ENCODE results near the gene PLBD2.
"Not testable (repeated sequence)": the region's sequence is repeated elsewhere in the genome, so short reads cannot be mapped to it uniquely, and the experiment has no call there.

PLBD2 gene

DNA sequence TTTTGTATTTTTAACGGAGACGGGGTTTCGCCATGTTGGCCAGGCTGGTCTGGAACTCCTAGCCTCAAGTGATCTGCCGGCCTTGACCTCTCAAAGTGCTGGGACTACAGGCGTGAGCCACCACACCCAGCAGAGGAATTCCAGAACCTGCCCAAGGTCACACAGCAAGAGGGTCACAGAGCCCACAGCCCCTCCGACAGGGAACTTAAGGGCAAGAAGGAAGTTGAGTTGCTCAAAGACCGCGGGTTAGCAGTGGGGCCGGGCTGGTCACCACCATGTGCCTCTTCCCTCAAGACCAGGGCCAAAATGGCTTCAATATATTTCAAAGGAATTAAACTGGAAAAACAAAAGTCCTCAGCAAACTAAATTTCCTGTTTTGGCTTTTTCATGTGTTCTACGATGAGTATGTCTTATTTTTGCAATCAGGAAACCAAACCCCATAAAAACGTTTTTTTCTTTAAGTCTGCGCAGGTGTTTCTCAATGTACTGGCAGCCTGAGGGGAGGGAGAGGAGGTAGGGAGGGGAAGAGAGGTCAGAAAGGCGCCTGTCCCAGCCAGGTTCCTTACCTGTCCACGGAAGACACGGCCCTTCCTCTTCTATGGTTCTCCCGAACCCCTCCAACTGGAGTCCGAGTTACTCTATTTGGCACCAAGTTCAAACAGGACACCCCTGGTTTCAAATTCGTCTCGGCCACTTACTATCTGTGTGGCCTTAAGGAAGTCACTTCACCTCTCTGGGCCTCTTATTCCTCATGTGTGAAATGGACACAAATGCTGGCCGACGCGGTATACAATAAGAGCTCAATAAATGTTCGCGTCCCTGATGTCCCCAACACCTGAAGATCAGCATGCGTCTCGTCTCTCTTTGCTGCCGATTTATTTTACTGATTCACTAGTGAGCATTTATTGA is 24.3 kb upstream of the PLBD2 start:
- DNase-seq (ENCODE audit: low read depth) = no peak

DNA sequence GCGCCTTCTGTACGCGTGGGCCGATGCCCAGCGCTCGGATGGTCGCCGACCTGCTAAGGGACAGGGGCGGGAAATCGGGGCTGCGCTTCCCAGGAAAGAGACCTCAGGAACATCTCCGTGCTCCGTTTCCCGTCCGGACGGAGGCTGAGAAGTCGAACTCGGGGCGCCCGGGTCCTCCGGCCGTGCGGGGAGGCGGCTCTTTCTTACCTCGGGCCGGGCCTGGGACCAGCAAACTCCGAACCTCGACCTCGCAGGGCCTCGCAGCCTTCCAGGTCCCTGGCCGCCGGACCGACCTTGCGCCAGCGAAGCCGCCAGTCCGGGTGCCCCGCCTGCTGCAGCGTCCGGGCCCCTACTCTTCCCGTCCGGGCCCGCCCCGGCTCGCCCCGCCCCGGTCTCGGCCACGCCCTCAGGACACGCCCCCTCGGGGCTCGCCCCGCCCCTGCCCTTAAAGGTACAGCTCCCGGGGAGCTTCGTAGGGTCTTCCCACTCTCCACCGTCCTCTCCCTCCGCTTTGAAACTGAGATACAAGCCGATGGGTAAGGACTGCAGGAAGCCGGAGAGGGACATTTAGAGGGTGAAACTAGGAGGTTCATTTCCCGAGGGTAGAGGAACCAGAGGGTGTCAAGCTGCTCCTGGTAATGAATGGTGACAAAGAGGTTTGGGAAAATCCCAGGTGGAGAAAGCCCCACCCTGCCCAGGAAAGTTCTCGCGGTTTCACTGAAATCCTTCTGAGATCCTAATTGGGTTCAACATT is 23.4 kb upstream of the PLBD2 start, which contains the start of gene SLC8B1:
Gene SLC8B1, minus strand, starts transcription at position 324 of the 754 bp plus-strand sequence. CDS start 2,231 bp downstream, outside the sequence.
- DNase-seq (ENCODE audit: low read depth) = no peak

DNA sequence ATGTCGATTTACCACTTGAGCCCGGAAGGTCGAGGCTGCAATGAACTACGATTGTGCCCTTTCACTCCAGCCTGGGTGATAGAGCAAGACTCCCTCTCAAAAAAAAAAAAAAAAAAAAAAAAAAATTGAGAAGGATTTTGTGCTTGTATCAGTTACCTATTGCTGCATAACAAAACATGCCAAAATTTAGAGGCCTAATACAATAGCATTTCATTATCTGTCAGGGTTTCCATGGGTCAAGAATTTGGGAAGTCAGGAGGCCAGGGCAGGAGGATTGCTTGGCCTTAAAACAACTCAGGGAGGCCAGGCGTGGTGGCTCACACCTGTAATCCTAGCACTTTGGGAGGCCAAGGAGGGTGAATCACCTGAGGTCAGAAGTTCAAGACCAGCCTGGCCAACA is 18.8 kb upstream of the PLBD2 start:
- DNase-seq (ENCODE audit: low read depth) = no peak

DNA sequence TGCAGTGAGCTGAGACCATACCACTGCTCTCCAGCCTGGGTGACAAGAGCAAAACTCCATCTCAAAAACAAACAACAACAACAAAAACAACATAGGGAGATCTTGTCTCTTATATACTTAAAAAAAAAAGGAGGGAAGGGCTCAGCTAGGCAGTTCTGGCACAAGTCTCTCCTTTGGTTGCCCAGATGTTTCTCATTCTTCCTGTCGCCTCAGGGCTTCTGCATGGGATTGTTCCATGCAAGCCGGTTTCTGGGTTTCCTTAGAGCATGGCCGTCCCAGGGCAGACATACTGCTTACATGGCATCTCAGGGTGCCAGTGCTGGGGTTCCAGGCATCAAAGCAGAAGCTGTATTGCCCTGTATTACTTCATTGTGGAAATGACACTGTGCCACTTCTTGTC is 18.3 kb upstream of the PLBD2 start:
- DNase-seq (ENCODE audit: low read depth) = no peak

DNA sequence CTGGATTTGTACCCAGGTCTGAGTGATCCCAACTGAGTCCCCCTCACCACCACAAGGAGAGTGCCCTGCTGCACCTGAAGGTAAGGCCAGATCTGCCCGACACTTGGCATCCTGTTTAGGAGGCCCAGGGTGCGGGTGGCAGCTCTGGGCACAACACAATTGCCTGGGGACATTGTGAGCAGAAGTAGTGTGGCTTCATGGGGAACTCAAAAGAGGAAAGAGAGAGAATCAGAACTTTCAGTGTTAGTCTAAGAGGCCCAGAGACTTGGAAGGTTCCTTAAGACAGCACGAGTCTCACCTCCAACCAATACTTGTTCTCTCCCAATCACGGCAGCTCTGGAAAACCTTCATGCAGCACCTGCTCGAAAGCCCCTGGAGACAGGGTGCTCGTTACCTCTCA is 16.9 kb upstream of the PLBD2 start:
- DNase-seq (ENCODE audit: low read depth) = no peak

DNA sequence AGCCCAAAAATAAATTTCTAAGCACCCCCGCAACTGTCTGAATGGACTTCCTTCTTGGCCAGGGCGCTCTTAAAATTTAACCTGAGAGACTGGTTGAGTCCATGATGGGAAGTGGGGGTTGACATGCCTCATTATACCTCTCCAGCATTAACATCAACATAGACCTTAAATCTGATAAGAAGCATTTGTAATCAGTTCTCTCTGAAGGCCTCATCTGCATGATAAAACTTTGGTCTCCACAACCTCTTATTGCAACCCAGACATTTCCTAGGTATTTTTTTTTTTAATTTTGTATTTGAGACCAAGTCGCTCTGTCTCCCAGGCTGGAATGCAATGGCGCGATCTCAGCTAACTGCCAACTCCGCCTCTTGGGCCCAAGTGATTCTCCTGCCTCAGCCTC is 13.1 kb upstream of the PLBD2 start:
- DNase-seq (ENCODE audit: low read depth) = no peak

DNA sequence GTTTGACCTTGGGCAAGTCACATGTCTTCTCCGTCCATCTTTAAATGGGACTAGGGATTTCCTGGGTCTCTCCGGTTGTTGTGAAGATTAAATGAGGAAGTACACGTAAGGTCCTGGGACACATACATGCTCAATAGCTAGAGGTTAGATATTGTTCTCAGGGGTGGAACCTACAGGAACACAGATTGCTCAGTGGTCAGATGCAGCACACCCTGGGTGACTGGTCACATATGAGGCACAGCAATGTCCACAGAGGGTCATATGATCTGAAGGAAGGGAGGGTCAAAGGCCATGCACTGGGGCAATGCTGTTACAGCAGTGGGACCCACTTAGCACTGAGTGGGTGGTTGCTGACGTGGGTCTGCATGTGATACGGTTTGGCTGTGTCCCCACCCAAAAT is 12.0 kb upstream of the PLBD2 start:
- no peak for DNase-seq (ENCODE audit: low read depth)

DNA sequence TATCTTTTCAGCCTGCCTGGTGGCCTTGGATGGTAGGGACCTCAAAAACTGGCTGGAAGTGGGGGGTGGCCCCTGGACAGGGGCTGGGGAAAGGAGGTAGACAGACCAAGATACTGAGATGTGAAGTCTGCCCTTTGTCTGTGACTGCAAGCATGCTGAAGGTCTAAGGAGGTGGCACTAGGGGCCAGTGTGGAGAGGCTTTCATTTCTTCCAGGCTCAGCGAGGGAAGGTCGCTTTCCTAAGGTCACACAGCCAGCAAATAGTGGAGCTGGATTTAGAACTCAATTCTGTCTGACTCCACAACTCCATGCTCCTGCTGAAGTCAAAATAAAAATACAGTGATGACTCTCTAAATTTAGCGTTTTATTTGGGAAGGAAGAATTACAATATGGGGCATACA is 11.3 kb upstream of the PLBD2 start:
- DNase-seq (ENCODE audit: low read depth) = no peak

DNA sequence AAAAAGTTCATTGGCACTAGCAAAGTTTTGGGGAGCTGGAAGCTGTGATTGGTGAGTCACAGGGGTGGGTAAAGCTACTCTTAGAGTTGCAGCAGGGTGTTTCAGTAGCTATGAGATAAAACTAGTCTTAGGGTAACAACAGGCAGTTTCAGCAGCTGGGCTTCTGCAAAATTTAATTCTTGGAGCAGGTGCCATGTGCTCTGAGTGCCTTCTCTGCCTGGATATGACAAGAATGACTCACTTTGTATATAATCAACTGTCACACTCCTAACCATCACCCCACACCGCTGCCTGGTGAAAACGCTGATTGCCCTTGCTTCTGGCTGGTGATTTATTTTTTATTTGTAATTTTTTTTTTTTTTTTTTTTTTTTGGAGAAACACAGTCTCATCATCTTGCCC is 10.5 kb upstream of the PLBD2 start:
- DNase-seq (ENCODE audit: low read depth) = no peak

DNA sequence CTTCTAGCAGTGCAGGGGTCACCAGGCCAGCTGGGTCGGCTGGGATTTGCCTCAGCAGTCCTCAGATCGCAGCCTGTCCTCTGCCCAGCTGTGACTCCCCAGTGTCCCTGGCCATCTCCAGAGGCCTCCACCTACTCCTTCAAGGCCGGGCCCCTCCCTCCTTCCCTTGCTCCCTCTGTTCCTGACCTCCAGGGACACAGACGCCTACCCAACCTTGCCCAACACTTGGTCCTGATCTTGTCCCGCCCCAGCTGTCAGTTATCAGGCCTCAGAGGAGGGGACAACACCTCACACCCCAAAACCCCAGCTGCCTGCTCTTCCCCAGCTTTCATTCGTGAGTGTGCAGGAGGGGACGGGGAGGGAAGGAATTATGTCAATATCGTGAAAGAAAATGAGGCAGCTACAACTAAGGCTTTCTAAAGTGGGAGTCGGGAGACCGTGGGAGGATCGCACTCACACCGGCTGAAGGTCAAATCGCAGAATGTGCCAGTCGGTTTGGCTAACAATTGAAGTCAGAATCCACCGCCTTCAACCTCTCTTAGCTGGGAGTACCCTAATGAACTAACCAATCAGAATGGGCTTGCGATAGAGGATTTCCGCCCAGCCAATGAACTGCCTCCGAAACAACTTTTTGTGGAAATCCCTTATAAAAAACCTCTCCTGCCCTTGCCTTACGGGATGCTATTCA is 9.4 kb upstream of the PLBD2 start:
- DNase-seq (ENCODE audit: low read depth) = no peak

DNA sequence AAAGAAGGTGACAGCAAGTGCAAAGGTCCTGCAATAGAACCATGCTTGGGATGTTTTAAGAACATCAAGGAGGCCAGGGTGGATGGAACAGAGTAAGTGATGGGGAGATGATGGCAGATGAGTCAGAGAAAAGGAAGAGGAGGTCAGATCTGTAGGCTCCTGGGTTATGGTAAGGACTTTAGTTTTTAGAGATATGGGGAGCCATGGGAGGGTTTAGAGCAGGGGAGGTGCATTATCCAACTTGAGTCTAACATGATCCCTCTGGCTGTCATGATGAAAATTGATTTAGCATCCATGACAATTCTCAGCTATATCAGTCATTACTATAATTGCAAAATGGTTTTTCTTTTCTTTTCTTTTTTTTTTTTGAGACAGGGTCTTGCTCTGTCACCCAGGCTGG is 7.3 kb upstream of the PLBD2 start:
- DNase-seq (ENCODE audit: low read depth) = no peak

DNA sequence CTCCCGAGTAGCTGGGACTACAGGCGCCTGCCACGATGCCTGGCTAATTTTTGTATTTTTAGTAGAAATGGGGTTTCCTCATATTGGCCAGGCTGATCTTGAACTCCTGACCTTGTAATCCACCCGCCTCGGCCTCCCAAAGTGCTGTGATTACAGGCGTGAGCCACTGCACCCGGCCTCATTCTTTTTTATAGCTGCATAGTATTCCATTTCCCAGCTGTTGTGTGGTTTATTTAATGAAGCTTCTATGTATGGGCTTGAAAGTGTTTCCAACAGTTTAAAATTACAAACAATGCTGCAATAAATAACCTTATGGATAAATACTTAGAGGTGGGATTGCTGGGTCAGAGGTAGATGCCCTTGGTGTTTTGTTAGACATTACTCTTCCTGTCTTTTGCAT is 4.2 kb upstream of the PLBD2 start:
- not testable (repeated sequence) for DNase-seq (ENCODE audit: low read depth)

DNA sequence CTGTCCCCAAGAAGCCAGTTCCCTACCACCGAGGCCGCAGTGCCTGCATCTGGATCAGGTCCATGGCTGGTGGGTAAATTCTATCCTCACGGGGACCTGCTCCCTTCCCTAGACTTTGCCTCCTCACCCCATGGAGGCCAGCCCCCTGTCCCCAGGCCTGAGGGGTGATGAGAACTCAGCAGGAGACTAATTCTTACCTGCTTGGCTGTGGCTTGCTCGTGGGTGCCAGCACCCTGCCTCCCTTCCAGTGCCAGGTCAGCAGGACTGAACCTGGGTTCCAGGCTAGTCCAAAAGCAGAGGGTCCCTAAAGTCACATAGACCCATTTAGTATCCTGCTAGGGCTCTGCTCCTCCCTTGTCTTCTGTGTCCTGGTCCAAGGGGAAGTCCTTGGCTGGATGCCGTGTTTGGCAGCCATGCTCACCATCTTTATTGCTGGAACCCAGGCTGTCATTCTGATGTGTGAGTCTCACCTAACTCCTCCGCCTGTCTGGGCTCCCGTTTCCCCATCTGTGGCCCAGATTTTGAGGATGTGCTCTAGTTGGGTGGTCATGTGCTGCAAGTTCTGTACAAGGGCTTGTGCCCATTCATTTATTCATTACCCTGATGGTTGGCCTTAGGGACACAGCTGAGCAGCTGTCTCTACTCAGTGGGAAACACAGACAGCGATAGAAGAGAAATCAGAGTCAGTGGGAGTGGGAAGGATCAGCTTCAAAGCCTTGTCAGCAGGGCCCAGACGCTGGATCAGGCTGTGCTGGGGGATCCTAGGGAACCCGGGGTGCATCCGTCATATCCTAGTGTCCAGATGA is 949 bp downstream of the PLBD2 start:
- DNase-seq (ENCODE audit: low read depth) = no peak

DNA sequence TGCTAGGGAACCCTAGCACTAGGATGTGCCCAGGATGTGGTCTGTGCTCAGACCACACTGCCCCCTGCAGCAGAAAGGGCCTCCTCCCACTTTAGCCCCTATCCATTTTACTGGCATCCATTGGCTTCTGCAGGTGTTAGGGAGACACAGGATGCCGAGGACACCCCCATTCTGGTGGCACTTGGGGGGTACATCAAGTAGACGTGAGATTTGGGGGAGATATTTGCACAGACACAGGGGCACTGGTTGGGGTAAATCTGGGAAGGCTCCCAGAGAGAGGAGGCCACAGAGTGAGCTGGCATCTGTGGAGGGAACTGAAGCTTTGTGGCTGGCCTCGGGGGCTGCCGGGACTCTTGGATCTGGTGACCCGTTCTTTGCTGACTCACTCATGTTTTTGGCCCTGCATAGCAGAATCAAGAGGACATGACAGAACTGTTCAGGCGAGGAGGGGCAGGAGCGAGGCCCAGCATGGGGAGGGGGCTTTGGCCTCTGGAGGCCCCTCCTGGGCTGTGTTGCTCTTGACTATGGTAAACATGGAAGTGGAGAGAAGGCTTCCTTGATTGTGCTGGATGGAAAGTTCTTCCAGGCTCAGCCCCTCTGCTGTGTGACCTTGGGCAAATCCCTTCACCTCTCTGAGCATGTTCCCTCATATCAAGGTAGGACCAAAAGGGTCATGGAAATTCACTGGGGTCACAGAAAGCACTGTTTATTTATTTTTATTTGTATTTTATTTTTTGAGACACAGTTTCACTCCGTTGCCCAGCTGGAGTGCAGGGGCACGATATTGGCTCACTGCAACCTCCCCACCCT is 1.8 kb downstream of the PLBD2 start:
- no peak for DNase-seq (ENCODE audit: low read depth)

DNA sequence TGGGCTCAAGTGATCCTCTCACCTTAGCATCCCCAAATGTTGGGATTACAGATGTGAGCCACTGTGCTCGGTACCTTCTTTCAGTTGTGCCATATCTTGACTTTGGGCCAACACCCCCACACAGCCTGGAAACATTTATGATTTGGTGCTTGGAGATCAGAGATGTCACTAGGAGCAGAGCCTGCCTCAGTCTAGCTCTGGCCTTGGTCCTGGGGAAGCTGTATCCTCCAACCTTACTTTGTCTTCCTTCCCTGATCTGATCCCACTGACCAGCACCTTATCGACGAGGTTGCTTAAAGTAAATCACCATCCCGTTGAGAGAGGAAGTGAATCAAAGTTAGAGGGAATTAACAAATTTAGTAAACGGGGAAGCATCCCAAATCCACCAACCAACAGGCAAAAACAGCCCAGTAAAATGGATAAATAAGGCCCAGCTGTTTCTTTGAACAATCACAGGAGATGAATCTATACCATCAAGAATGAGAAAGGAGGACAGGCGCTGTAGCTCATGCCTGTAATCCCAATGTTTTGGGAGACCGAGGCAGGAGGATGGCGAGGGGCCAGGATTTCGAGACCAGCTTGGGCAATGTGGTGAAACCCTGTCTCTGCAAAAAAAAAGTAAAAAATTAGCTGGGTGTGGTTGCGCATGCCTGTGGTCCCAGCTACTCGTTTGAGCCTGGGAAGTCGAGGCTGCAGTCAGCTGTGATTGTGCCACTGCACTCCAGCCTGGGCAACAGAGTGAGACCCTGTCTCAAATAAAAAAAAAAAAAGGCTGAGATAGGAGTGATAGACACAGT is 3.4 kb downstream of the PLBD2 start:
- no peak for DNase-seq (ENCODE audit: low read depth)

DNA sequence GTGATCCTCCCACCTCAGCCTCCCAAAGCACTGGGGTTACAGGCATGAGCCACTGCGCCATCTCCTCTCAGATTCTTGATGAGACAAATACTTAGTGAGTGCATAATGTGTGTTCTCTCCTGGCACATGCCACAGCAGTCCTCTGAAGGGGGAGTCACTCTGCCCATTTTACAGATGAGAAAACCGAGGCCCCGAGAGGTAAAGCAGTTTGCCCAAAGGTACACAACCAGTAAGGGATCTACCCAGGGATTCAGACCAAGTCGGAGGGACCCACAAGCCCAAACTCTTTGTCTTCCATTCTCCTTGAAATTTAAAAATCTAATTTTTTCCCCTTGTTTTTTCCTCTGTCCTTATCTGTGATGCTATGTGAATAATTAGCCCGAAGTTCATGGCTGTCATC is 6.3 kb downstream of the PLBD2 start:
- DNase-seq (ENCODE audit: low read depth) = no peak

DNA sequence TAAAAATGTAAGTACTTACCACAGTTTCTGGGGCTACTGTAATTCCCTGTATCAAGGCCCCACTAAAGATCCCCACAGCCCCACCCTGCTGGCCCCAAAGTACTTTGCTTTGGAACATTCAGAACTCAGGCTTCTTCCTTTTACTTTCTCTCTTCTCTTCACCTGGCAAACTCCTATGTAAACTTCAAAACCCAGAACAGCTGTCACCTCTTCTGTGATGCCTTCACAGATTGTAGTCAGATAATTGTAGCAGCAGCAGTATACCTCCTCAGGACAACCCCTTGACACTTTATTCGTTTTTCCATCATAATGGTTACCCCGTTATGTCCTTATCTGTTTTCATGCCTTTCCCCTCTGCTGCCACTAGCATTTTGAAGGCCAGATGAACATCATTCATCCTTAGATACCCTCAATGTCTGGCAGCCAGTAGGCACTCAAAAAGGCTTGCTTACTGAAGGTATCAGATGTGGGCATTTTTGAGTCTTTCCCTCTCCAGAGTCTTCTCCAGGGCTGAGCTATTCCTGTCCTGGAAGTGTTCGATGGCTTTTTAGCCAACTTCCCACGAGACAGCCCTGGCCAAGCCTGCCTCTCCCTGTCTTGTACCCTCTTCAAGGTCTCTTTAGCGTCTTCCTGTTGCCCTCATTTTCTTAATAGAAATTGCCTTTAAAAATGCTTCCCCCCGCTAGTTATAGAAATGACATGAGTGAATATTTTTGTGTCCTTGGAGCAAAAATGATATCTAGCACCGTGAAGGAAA is 7.4 kb downstream of the PLBD2 start:
- no peak for DNase-seq (ENCODE audit: low read depth)

DNA sequence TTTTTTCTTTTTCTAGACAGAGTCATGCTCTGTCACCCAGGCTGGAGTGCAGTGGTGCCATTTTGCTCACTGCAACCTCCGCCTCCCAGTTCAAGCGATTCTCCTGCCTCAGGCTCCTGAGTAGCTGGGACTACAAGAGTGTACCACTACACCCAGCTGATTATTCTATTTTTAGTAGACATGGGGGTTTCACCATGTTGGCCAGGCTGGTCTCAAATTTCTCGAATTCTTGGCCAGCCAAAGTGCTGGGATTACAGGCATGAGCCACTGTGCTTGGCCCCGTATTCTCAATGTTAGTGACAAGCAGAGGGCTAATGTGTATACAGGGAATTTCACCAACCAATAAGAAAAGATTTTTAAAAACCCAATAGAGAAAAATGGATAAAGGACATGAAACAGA is 8.4 kb downstream of the PLBD2 start:
- no peak for DNase-seq (ENCODE audit: low read depth)

DNA sequence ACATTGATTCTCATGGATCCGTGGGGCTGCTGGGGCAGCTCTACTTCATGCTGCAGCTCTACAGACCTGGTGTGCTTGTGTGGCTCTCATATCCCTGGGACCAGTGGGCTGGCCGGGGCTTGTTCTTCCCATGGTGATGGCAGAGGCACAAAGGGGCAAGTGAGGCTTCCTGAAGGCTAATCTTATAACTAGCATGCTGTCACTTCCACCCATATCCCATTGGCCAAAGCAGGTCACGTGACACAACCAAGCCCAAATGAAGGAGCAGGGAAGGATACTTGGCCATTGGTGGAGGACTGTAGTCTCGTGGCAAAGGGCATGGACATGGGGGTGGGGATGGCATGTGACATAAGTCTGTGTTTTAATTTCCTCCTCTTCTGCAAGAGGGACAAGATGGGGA is 9.9 kb downstream of the PLBD2 start:
- no peak for DNase-seq (ENCODE audit: low read depth)
